Measurements from ENCODE around the gene RMND1.
"Not testable (repeated sequence)": the region's sequence is repeated elsewhere in the genome, so short reads cannot be mapped to it uniquely, and the experiment has no call there.

Gene RMND1

DNA sequence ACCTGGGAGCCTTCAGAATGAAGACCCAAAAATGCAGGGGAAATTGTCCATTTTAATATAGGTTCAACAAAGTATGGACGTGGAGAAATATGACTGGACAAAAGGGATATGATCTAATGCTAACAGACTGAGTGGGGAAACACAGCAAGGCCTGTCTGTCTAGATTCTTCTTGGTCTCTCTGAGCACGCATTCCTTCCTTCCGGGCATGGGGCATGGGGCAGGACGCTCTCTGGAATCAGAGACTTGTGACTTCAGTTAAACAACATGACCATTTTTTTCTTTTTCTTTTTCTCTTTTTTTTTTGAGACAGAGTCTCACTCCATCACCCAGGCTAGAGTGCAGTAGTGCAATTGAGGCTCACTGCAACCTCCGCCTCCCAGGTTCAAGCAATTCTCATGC is 92.4 kb downstream of the RMND1 start:
- TF ChIP-seq, protein P1, sequence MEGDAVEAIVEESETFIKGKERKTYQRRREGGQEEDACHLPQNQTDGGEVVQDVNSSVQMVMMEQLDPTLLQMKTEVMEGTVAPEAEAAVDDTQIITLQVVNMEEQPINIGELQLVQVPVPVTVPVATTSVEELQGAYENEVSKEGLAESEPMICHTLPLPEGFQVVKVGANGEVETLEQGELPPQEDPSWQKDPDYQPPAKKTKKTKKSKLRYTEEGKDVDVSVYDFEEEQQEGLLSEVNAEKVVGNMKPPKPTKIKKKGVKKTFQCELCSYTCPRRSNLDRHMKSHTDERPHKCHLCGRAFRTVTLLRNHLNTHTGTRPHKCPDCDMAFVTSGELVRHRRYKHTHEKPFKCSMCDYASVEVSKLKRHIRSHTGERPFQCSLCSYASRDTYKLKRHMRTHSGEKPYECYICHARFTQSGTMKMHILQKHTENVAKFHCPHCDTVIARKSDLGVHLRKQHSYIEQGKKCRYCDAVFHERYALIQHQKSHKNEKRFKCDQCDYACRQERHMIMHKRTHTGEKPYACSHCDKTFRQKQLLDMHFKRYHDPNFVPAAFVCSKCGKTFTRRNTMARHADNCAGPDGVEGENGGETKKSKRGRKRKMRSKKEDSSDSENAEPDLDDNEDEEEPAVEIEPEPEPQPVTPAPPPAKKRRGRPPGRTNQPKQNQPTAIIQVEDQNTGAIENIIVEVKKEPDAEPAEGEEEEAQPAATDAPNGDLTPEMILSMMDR (conservative IDR thresholded peaks at IDR 0.05; ENCODE audit: low read depth, low read length) = no peak
- DNase-seq (ENCODE audit: low read depth) = no peak
- no peak overlapping the region for H3K4me3 ChIP-seq (ENCODE audit: low read depth, low read length)

DNA sequence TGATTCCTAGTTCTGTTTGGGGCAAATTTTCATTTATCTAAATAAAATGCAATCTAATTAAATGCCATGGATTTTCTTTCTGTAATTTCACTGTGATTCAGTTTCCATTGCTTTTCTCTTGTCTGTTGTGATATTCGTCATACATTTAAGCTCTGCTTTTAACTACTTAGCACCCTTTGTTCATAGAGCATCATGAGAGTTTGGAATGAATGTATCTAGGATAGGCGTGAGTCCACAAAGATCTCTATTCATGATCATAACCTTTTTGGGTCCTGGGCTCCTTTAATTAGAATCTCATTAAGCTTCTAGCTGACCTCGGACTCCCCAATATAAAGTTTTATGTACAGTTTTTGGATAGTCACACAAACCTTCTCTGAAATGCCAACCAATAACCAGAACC is 93.5 kb downstream of the RMND1 start:
- DNase-seq (ENCODE audit: low read depth) = no peak
- TF ChIP-seq, protein P1 (conservative IDR thresholded peaks at IDR 0.05; ENCODE audit: low read depth, low read length) = no peak
- H3K4me3 ChIP-seq (ENCODE audit: low read depth, low read length) = no peak overlapping the region

DNA sequence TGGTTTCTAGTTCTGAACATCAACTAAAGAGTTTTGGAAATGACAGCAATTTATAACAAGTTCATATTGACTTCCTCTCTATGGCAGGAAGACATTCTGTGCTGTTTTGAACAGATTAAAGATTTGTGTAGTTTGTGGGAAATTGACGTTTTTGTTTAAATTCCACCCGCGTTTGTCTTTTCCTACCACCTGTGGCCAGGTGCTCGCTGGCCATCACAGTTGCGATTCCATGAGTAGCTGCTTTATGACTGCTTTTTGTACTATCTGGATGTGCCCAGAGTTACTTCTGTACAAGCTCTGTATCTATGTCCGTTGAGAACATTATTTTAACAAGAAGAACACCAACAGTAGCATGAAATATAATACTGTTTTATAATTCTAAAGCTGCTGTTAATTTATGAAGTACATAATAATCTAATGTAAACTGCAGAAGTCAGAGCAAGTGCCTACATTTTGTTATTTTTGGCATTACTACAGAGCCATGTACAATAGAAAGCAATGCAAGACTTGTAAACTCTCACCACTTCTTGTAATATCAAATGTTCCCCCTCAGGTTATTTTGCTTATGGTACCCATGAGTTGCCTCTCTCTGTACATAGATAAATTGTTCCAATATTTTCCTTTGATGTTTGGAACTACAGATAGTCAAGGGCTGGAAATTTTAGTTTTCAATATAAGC is 94.0 kb downstream of the RMND1 start:
- no peak overlapping the region for H3K4me3 ChIP-seq (ENCODE audit: low read depth, low read length)
- TF ChIP-seq, protein P1 (conservative IDR thresholded peaks at IDR 0.05; ENCODE audit: low read depth, low read length) = no peak
- peak; percentile 27 for DNase-seq (ENCODE audit: low read depth)

DNA sequence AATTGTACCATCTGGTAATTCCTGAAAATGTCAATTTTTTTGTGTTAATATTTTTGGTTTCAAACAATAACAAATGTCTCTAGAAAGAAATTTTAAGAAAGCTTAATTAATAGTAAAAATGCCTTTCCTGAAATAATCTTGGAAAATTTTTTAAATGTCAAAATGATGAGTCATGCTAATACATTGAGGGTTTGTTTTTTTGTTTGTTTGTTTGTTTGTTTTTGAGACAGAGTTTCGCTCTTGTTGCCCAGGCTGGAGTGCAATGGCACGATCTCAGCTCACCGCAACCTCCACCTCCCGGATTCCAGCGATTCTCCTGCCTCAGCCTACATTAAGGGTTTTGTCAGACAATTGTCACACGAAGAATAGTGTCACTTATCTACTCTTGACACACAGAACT is 94.9 kb downstream of the RMND1 start:
- not testable (repeated sequence) for DNase-seq (ENCODE audit: low read depth); H3K4me3 ChIP-seq (ENCODE audit: low read depth, low read length)
